Astrocyte (in vitro differentiated cells and primary cell): Measurements from ENCODE around the gene IL36G. TPM values are rescaled to one million over a fixed set of nuclear protein-coding genes. Genes with fewer than 3 reads are reported as not detected.

Experiments used
- DNase-seq: peaks from one replicate; pipeline ENCODE4 v3.0.0-alpha.2; 2010; ENCODE audit warnings: low read depth
- FAIRE-seq: peaks from 2 replicates; lab custom pipeline; 2011; peaks lifted over from hg19 to GRCh38; lab: Jason Lieb, UNC
- H2AFZ ChIP-seq: 2 replicates; pipeline ENCODE4 v1.6.0; 2012; ENCODE audit warnings: low read depth, low read length, inconsistent platforms
- H3K27ac ChIP-seq: 2 replicates; pipeline ENCODE4 v1.5.1; 2011; ENCODE audit warnings: low read depth, low read length, inconsistent platforms
- H3K27me3 ChIP-seq: 2 replicates; pipeline ENCODE4 v1.6.0; 2011; ENCODE audit warnings: low read length, inconsistent platforms; ENCODE audit not compliant: insufficient read depth
- H3K36me3 ChIP-seq: 2 replicates; pipeline ENCODE4 v1.5.1; 2011; ENCODE audit warnings: low read length, inconsistent platforms; ENCODE audit not compliant: insufficient read depth
- H3K4me1 ChIP-seq: 2 replicates; pipeline ENCODE4 v1.5.1; 2011; ENCODE audit warnings: low read length, inconsistent platforms; ENCODE audit not compliant: insufficient read depth
- H3K4me2 ChIP-seq: 2 replicates; pipeline ENCODE4 v1.6.0; 2012; ENCODE audit warnings: low read length, inconsistent platforms
- H3K4me3 ChIP-seq: 2 replicates; pipeline ENCODE4 v1.5.1; 2011; ENCODE audit warnings: low read depth, mild to moderate bottlenecking, low read length, inconsistent platforms; ENCODE audit not compliant: insufficient read depth
- H3K79me2 ChIP-seq: 2 replicates; pipeline ENCODE4 v1.6.0; 2012; ENCODE audit warnings: mild to moderate bottlenecking, low read length, inconsistent platforms; ENCODE audit not compliant: insufficient read depth
- H3K9ac ChIP-seq: 2 replicates; pipeline ENCODE4 v1.6.0; 2012; ENCODE audit warnings: mild to moderate bottlenecking, low read length, inconsistent platforms
- H3K9me3 ChIP-seq: 2 replicates; pipeline ENCODE4 v1.5.1; 2012; ENCODE audit warnings: low read depth, mild to moderate bottlenecking, low read length, inconsistent platforms; ENCODE audit not compliant: insufficient read depth
- H4K20me1 ChIP-seq: 2 replicates; pipeline ENCODE4 v1.6.0; 2012; ENCODE audit warnings: low read length, inconsistent platforms; ENCODE audit not compliant: insufficient read depth
- H3K27ac Mint-ChIP-seq: one replicate; pipeline ENCODE4 v1.8.0; 2021; ENCODE audit warnings: mild to moderate bottlenecking, mixed read lengths; ENCODE audit not compliant: unreplicated experiment
- H3K27me3 Mint-ChIP-seq: one replicate; pipeline ENCODE4 v1.8.0; 2021; ENCODE audit warnings: low read depth, mixed read lengths; ENCODE audit not compliant: unreplicated experiment
- H3K36me3 Mint-ChIP-seq: one replicate; pipeline ENCODE4 v1.8.0; 2021; ENCODE audit warnings: low read depth, mixed read lengths; ENCODE audit not compliant: unreplicated experiment
- H3K4me1 Mint-ChIP-seq: one replicate; pipeline ENCODE4 v1.8.0; 2021; ENCODE audit warnings: low read depth, mixed read lengths; ENCODE audit not compliant: unreplicated experiment
- H3K4me3 Mint-ChIP-seq: one replicate; pipeline ENCODE4 v1.8.0; 2021; ENCODE audit warnings: mild to moderate bottlenecking, moderate library complexity, mixed read lengths; ENCODE audit not compliant: unreplicated experiment
- H3K9me3 Mint-ChIP-seq: one replicate; pipeline ENCODE4 v1.8.0; 2021; ENCODE audit warnings: mild to moderate bottlenecking, mixed read lengths; ENCODE audit not compliant: unreplicated experiment
- CTCF ChIP-seq: IDR thresholded peaks from 2 replicates; pipeline ENCODE4 v1.5.1; 2011; ENCODE audit warnings: low read depth, mild to moderate bottlenecking, inconsistent platforms, low read length, moderate library complexity; ENCODE audit not compliant: insufficient read depth
- EZH2 ChIP-seq: IDR thresholded peaks from 2 replicates; pipeline ENCODE4 v1.6.1; 2012; ENCODE audit warnings: mild to moderate bottlenecking, low read length, inconsistent platforms; ENCODE audit not compliant: insufficient read depth
- total RNA-seq: library from RNA; stranded (reverse); gene quantifications from 2 replicates; pipeline ENCODE4 v1.2.1, GENCODE V29; 2021

Gene IL36G
- total RNA-seq, 1 donor from 2014 or later, result not detected

DNA sequence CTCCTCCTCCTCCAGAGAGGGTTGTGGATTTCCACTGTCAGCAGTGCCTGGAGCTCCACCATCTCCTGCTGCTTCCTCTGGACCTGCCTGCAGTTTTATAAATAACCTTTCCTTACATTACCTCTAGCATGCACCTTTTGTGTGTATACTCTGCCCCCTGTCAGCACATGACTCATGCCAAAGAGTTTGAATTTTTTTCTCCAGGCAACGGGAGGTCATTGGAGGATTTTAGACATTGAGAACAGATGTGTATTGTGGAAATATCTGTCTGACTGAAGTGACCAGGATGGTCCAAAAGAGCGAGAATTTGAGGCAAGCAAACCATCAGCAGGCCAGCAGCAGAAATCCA is 35.2 kb upstream of the IL36G start:
- no peaks in the 10 kb centered on the region for H4K20me1 ChIP-seq
- H3K36me3 Mint-ChIP-seq, result no peaks in the 10 kb centered on the region
- H3K4me2 ChIP-seq, result no peak overlapping the region
- H3K4me3 Mint-ChIP-seq, result no peak overlapping the region
- H3K36me3 ChIP-seq, result no peaks in the 10 kb centered on the region
- DNase-seq (no peak), FAIRE-seq (no peak)
- no peaks in the 10 kb centered on the region for H3K79me2 ChIP-seq
- peaks cover 6% of the 10 kb centered on the region for H3K4me1 ChIP-seq
- H2AFZ ChIP-seq, result no peak overlapping the region
- H3K9me3 ChIP-seq, result peaks cover 3% of the 10 kb centered on the region
- peaks cover 4% of the 10 kb centered on the region for H3K9me3 Mint-ChIP-seq
- no peak overlapping the region for H3K27ac ChIP-seq
- H3K9ac ChIP-seq, result no peak overlapping the region
- peaks cover 22% of the 10 kb centered on the region for H3K27me3 Mint-ChIP-seq
- H3K4me3 ChIP-seq, result no peak overlapping the region
- peaks cover 4% of the 10 kb centered on the region for H3K27me3 ChIP-seq
- H3K27ac Mint-ChIP-seq, result no peak overlapping the region
- peaks cover 2% of the 10 kb centered on the region for H3K4me1 Mint-ChIP-seq
- TF ChIP-seq CTCF, result no peak
- TF ChIP-seq EZH2, result no peak

DNA sequence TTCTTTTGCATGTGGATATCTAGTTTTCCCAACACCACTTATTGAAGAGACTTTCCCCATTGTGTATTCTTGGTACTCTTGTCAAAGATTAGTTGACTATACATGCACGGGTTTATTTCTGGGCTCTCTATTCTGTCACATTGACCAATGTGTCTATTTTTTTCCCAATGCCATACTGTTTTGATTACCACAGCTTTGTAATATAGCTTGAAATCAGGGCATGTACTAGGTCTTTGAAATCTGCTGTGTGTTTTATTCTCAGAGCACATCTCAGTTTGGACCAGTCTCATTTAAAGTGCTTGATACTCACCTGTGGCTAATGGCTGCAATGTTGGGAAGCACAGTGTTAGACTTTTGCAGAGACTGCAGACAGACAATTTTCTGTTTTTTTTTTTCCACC is 32.8 kb upstream of the IL36G start:
- Histone ChIP-seq H2AFZ (no peak overlapping the region), H3K4me1 (peaks cover 6% of the 10 kb centered on the region), H3K36me3 (no peaks in the 10 kb centered on the region), H3K27ac (no peak overlapping the region), H3K9ac (no peak overlapping the region), H3K79me2 (no peaks in the 10 kb centered on the region), H3K4me3 (no peak overlapping the region), H3K27me3 (peaks cover 12% of the 10 kb centered on the region), H3K9me3 (peaks cover 3% of the 10 kb centered on the region), H4K20me1 (no peaks in the 10 kb centered on the region), H3K4me2 (no peak overlapping the region)
- no peaks in the 10 kb centered on the region for H3K36me3 Mint-ChIP-seq
- peaks cover 15% of the 10 kb centered on the region for H3K27me3 Mint-ChIP-seq
- H3K4me3 Mint-ChIP-seq, result no peak overlapping the region
- no peak for FAIRE-seq
- no peak for TF ChIP-seq EZH2
- TF ChIP-seq CTCF, result no peak
- peaks cover 4% of the 10 kb centered on the region for H3K9me3 Mint-ChIP-seq
- DNase-seq, result no peak
- no peaks in the 10 kb centered on the region for H3K4me1 Mint-ChIP-seq
- no peak overlapping the region for H3K27ac Mint-ChIP-seq

DNA sequence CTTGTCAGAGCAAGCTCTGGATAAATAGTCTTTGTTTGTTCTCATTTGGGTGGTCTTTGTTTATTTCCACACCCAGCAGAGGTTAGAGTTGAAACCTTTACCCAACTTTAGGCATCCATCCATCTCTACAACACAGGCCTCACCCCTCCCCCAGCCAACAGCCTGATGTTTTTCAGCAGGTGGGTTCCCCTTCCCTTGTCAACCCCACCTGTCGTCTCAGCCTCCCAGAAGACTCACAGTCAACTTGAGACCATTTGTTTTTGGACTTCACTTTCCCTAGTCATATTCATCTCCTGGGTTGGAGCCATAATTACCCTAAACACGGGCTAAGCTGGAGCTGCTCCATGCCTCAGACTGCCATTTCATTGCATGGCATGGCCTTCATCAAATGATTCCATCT is 31.7 kb upstream of the IL36G start:
- Histone ChIP-seq H3K4me1 (peaks cover 6% of the 10 kb centered on the region), H3K9ac (no peak overlapping the region), H3K27ac (no peak overlapping the region), H3K27me3 (peaks cover 12% of the 10 kb centered on the region), H2AFZ (no peak overlapping the region), H3K9me3 (peaks cover 3% of the 10 kb centered on the region), H3K36me3 (no peaks in the 10 kb centered on the region), H4K20me1 (no peaks in the 10 kb centered on the region), H3K79me2 (no peaks in the 10 kb centered on the region), H3K4me2 (no peak overlapping the region), H3K4me3 (no peak overlapping the region)
- Mint-ChIP-seq H3K9me3 (peaks cover 4% of the 10 kb centered on the region), H3K4me3 (no peak overlapping the region), H3K27me3 (peaks cover 10% of the 10 kb centered on the region), H3K4me1 (no peaks in the 10 kb centered on the region), H3K36me3 (no peaks in the 10 kb centered on the region), H3K27ac (no peak overlapping the region)
- no peak for FAIRE-seq
- DNase-seq, result no peak
- TF ChIP-seq EZH2 (no peak), CTCF (no peak)
